Fibroblast of lung (primary cell): ENCODE results near the gene RTN4RL2.

ENCODE experiments used
- EZH2 ChIP-seq: IDR thresholded peaks from 2 replicates; pipeline ENCODE4 v1.5.1; 2012; ENCODE audit warnings: low read length, control low read depth, mild to moderate bottlenecking; ENCODE audit errors: missing control alignments
- TF ChIP-seq, protein P1 (sequence below), 2 donors: IDR thresholded peaks in 1 of 2; conservative IDR thresholded peaks in 1 of 2; 1 replicate in 1 of 2; 2 replicates in 1 of 2; pipeline ENCODE4 v1.5.1; 2011 to 2012; ENCODE audit warnings: low read length in 2 of 2, control low read depth in 1 of 2, inconsistent platforms in 1 of 2, low read depth in 1 of 2, mild to moderate bottlenecking in 1 of 2

DNA sequence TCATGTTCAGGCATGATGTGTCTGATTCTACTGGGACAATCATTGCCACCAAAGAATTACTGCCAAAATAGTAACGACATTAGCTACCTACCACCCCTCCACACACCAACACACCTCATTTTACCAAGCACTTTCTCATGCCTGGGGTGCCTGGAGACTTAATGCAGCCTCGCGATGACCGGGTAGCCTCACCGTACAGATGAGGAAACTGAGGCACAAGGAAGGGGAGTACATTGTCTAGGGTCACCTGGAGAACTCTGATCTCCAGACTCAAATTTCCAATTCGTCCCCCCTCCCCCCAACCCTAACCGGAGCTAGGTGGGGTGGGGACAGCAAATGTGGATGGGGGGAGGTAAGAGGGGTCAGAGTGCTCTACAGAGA lies 2.7 kb upstream of the RTN4RL2 start:
- TF ChIP-seq, protein P1, sequence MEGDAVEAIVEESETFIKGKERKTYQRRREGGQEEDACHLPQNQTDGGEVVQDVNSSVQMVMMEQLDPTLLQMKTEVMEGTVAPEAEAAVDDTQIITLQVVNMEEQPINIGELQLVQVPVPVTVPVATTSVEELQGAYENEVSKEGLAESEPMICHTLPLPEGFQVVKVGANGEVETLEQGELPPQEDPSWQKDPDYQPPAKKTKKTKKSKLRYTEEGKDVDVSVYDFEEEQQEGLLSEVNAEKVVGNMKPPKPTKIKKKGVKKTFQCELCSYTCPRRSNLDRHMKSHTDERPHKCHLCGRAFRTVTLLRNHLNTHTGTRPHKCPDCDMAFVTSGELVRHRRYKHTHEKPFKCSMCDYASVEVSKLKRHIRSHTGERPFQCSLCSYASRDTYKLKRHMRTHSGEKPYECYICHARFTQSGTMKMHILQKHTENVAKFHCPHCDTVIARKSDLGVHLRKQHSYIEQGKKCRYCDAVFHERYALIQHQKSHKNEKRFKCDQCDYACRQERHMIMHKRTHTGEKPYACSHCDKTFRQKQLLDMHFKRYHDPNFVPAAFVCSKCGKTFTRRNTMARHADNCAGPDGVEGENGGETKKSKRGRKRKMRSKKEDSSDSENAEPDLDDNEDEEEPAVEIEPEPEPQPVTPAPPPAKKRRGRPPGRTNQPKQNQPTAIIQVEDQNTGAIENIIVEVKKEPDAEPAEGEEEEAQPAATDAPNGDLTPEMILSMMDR (conservative IDR thresholded peaks at IDR 0.05 in 1 of 2, IDR thresholded peaks at IDR 0.05 in 1 of 2; ENCODE audit: low read depth in 1 of 2, low read length in 2 of 2) = no peak
- TF ChIP-seq EZH2 = no peak
